NK-92 (cell line): ENCODE measurements around the gene FRMPD2.
"Not testable (repeated sequence)": the region's sequence is repeated elsewhere in the genome, so short reads cannot be mapped to it uniquely, and the experiment has no call there.

ENCODE experiments used
- DNase-seq: peaks from one replicate; lab custom pipeline; 2025; ENCODE audit not compliant: unreplicated experiment; lab: John Stamatoyannopoulos, UW

The FRMPD2 gene

DNA sequence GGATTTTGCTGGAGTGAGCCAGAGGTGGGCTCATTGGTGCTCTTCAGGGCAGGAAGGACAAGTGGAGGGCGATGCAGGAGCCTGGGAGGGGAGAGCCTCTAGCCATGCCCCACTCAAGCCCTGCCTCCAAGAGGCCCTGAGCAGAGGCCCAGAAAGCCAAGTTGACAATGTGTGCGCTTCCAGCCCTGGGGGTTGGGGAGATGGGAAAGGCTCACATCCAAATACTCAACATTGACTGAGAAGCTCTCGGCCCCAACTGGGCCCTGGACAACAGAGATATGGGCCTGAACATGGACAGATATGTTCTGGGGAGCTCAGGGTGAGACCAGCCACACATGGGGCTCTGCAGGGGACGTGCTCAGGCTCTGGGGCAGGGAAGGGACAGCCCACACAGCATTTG, 39.0 kb downstream of the FRMPD2 start:
- DNase-seq = no peak

DNA sequence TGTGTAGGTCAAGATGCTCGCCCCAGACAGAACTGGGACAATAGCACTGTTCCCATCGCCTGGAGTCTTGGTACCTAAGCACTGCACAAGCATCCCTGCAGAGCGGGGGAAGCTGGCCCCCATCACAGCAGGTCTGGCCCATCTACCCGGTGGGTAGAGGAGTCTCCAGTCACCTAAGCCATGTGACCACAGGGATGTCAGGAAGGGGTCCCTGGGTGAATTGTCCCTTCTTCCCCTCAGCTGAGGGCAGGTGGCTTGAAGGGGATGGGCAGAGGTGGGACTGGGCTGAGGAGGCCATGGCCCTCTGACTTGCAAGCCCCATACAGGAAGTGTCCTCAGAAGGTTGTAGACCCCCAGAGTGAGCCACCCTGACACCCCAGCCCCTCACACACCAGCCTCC, 39.7 kb downstream of the FRMPD2 start:
- no peak for DNase-seq

DNA sequence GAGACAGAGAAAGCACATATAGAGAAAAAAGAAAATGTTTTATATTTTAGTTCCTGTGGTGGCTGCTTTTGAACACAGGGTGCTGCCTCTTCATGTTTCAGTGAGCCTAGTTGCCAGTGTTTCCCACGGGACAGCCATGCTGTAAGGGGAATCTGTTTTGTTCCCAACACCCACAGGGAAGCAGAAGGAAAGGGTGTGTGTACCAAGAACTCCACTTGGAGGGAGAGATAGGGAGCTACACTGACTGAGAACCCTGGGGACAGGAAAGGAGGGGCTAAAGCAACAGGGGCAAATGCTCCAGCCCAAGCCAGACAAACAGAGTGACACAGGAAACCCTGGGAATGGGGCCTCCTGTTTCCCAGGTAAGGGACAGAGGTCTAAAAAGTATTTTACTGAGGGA, 40.2 kb downstream of the FRMPD2 start:
- DNase-seq = no peak

DNA sequence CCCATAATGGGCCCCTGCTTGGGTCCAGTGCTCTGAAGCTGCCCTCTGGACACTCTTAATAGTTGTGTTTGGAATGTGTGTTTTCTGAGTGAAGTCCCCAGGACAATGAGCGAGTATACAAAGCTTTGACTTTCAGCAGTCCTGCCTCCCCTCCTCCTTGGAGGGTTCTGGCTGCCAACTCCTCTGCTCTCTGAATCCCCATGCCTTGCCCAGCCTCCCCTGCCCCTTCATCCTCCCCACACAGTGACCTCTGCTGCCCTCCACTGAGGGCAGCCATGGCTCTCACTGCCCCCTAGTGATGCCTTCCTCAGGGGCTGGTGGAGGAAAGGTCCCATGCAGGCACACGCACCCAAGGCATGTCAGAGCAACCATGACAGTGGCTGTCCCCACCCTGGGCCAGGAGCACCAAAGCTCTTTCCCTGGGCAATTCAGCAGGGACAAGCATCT, 40.9 kb downstream of the FRMPD2 start:
- no peak for DNase-seq

DNA sequence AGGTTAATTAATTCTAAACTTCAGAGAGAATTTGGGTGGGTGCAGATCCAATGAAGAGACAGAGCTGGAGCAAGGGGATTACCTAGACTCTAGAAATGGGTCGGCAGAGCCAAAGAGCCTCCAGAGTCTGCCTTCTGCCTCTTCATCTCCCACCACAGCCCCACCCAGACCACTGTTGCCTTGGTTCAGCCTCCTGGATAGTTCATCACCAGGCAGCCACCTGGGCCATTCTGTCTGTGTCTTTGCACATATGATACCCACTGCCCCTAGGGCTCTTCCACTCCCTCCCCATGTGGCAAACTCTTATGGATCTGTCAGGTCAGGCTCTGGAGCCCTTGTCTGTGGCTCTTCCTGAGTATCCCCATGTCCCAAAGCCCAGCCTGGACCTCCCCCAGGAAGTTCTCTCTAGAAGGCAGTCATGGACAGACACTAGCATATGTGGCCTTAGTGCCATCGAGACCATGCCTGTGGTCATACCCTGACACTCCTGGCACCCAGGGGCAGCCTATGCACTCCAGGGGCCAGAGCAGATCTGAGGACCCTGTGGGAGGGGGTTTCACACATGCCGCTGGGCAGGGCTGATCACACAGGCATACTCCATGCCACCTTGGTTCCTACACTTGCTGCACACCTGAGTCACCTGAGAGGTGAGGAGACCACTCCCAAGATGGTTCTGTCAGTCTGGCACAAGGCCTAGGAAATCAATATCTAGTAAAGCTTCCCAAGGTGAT, 41.6 kb downstream of the FRMPD2 start:
- DNase-seq = no peak

DNA sequence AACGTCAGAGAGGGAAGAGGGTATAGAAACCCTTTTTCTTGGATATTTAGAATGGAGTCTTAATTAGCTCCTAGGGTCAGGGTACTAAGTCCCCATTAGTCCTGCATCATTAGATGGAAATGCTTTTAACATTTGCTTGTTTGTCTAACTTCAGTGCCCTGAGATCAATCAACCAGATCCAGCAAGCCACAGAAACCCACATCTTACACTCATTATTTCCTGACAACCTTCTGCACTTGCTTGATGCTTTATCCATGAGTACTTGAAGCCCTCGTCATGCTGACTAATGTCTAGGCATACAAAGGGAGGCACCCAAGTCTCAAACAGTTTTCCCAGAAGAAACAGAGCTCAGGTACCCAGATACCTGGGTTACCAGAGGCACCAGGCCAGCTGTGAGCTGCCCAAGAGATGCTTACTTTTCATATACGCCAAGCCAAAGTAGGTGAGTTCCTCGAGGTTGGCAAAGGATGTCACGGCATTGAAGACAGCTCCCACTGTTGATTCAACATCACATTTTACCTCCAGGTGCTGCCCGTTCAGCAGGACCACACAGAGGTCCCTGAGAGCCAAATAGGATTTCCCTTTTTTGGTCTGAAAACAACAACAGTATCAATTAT, 42.7 kb downstream of the FRMPD2 start:
- no peak for DNase-seq

DNA sequence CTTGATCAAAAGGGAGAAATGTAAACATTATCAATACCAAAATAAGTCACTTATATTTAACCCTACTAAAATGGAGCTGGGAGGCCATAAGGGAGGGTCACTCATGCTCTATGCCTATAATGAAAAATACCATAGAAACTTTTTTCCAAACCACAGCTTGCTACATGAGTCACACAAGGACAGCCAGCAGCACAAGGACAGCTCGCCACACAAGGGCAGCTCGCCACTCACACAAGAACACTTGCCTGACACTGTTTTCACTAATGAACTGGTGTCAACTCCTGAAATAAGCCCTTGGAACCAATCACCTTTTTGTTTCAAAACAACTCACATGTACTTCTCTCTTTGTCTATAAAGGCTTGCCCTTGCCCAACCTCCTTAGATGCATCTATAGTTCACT, 43.3 kb downstream of the FRMPD2 start:
- no peak for DNase-seq

DNA sequence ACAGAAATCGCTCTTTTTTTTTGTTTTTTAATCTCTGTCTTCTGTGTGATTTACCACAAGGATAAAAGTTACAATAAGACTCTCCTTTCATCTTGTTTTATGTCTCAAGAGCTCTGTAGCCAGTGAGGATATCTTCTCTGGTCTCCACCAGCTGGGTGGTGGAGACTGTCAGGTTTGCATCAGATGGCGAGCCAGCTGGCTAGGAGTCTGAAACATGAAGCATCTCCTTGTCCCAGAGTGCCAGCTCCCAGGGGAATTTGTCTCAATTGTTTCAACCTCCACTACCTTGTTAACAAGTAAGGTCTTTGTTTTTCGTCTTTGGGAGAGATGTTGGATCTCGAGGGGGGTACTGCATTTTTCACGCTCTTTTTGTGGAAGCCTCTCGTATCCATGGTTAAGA, 47.3 kb downstream of the FRMPD2 start:
- no peak for DNase-seq

DNA sequence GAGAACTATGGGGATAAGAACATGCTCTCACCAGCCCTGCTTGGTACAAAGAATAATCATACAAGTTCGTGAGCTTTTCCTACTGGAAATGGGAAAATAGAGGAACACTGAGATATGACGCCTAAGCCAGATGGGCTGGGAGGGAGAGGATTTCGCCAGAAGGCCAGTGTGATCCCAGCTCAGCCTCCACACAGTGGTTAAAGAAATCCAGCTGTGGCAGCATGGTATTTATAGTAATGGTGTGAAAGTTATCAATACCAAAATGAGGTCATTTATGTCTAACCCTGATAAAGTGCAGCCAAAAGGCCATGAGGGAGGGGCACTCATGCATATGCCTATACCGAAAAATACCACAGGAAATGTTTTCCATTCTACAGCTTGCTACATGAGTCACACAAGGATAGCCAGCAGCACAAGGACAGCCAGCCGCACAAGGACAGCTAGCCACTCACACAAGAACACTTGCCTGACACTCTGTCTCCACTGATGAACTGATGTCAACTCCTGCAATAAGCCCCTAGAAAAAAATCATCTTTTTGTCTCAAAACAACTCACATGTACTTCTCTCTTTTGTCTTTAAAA, 49.4 kb downstream of the FRMPD2 start:
- no peak for DNase-seq

DNA sequence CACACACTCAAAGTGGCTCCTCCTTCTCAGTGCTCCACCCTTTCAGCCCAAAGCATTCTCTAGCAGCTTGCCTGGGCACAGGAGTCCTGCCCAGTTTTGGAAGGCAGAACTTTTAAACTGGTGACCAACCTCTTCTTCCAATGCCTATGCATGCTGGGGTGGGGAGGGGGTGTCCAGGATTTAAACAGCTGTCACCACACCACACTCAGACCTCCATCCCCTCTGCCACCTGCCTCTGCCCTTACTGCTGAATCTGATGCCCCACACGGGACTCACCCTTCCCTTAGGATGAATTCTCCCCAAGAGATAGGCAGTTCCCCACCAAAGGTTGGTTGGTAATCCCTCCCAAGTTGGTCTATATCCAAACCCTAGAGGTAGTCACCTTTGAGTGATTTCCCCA, 50.2 kb downstream of the FRMPD2 start:
- DNase-seq = no peak

DNA sequence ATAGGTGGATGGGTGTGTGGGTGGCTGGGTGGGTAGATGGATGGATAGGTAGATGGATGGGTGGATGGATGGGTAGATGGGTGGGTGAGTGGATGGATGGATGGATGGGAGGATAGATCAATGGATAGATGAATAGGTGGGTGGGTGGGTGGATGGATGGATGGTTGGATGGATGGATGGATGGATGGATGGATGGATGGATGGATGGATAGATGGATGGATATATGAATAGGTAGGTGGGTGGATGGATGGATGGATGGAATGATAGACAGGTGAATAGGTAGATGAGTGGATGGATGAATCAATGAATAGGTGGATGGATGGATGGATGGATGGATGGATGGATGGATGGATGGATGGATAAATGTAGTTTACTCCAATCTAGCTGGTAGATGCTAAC, 52.7 kb downstream of the FRMPD2 start:
- DNase-seq = no peak

DNA sequence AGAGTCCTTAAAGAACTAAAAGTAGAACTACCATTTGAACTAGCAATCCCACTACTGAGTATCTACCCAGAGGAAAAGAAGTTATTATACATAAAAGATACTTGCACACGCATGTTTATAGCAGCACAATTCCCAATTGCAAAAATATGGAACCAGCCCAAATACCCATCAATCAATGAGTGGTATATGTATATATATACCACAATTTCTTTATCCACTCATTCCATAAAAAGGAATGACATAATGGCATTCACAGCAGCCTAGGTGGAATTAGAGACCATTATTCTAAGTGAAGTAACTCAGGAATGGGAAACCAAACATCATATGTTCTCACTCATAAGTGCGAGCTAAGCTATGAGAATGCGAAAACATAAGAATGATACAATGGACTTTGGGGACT, 53.5 kb downstream of the FRMPD2 start:
- DNase-seq = not testable (repeated sequence)

DNA sequence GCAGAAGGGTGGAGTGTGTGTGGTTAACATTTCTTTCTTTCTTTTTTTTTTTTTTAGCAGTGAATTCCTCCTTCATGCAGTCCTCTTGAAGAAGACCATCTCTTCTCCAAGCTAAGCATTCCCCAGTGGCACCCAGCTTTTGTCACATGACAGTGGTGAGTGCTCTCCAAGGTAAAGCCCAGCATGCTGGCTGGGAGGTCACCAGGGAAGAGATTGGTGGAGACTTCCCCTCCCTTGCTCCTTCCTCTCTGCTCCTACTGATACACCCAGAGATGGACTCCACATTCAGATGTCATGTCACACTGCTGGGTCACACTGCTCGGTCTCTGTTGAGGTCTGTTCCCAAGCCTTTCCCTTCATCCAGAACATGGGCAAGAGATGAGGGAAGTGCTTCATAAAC, 55.3 kb downstream of the FRMPD2 start:
- DNase-seq = no peak

DNA sequence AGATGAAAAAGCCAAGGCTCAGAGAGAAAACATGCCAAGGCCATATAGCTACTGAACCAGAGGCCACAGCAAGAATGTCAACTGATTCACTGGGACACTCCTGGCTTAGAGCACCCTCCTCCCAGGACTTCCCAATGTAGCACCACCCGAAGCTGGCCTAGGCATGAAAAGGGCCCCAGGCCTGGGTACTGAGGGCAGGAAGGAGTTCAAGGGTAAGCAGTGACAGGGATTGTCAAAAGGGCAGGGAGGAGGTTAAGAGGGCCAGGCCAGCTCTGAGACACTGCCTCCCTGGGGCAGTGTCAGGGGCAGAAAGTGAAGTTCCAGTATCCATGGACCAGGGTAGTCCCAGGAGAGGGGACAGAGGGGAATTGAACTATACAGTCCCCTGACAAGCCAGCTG, 57.8 kb downstream of the FRMPD2 start:
- no peak for DNase-seq

DNA sequence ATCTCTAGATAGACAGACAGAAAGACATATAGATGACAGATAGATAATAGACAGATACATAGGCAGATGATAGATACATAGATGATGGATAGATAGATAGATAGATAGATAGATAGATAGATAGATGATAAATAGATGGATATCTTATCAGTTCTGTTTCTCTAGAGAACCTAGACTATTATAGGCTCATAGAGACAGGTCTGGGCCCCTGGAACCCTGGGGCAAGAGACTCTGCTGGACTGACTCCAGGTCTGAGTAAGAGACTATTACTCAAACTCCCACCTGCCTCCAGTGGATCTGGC, 58.3 kb downstream of the FRMPD2 start:
- no peak for DNase-seq

DNA sequence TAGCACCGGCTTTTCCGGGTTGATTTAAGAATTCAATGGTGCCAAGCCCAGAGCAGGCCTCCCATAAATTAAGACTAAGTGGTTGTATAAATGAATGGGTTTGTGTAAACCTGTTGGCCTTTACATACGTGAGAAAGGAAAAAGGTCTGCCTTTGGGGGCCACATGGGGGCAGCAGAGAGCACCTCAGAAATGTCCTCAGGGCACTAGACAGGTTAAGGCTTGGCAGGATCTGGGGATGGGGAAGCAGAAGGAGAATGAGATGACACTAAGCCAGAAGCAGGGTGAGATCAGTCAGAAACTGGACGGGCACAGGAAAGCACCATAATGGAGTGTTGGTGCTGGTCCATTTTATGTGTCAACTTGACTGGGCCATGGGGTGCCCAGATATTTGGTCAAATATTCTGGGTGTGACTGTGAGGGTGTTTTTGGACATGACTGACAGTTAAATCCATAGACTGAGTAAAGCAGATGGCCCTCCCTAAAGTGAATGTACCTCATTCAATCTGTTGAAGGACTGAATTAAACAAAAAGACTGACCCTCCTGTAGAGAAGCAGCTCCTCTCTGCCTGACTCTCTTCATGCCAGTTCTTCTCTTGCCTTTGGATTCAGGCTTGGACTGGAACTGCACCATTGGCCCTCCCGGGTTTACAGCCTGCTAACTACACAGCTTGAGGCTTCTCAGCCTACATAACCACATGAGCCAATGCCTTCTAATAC, 58.9 kb downstream of the FRMPD2 start:
- no peak for DNase-seq

DNA sequence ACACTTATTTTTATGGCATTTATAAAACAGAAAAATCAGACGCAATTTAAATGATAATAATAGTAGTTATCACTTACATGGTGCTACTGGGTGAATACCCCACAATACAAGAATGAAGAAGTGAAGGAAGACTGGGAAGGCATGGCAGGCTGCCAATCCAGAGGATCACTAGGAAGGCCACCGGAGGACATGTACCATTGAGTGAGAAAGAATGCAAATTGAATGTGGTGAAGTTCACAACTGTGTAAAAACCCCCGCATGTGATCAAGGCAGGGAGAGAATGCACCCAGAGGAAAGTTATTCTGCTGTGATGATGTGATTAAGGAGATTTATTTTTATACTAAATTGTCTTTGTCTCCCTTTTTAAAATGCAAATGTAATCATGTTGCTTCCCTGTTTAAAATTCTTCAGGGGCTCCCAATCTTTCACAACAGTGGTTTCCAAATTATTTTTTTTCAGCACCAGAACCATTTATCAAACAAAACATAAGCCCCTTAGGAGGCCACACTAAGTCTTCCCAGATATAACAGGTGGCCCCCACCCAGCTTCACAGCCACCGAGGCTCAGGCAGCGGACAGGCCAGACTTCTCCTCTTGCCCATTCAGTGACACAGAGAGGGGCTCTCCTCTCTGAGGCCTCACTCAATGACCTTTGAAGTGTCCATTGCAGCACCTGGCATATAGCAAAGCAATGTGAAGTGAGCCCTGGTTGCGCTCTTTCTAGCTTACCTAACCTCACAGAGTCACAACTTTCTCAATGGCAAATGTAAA, 59.6 kb downstream of the FRMPD2 start:
- DNase-seq = no peak

DNA sequence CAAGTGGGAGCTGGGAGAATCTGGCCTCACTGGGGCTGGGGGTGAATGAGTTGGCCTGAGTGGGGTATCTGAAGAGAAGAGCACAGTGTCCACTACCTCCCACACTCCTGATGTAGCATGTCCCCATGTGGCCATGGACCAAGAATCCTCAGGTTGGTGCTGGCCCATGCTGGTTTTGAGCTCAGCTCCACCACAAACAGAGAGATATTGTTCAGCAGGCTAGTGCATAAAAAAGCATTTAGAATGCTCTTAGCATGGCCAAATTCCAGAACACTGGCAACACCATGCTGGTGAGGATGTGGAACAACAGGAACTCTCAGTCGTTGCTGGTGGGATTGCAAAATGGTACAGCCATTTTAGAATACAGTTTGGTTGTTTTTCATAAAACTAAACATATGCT, 61.4 kb downstream of the FRMPD2 start:
- no peak for DNase-seq

DNA sequence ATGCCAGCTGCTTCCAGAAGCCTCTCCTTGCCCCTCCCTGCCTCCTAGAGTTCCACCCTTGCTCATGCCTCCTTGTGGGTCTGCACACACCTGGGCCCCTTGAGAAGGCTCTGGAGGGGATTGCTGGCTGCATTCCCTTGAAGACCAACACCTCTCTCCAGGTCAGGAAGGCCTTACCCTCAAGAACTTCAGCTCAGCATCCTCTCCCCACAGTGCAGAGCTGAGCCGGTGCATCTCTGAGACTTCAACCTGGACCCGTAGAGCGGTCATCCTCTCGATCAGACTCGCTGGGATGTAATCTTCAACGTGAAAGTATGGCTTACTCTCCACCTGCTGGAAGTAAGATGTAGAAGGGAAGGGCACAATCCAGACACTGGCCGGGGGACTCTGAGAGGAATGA, 62.7 kb downstream of the FRMPD2 start:
- no peak for DNase-seq

DNA sequence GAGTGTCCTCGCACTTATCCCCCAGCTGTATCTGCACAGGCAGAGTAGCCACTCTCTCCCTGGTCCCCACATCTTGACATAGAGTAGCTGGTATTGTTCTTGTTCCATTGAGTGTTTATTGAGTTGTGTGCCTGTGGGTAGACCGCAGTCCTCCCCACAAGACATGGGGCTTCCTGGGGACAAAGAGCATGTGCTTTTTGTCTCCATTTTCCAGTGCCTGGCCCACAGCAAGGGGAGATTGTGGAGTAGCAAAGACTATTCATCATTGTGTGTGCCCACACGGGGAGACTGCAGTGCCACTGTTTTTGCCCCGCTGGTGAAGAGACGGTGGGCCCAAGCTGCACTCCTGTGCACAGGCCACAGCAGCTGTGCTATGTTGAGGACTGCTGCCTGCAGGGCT, 63.5 kb downstream of the FRMPD2 start:
- no peak for DNase-seq

DNA sequence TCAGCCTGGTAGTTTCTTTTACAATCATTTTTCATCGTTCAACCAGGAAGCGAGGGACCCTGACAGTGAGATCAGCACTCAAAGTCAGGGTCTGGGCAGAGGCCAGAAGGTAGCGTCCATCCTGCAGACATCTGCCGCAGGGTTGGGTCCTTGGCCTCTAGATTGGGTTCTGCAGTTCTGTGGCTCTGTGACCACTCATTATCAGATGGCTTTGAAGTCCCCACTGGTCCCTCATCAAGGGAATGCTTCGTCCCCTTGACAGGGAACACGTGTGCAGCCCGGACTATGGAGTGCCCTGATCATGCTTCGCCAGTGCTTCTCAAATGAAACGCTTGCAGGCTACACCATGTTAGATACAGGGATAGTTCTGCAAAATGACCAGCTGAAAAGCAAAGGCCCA, 64.1 kb downstream of the FRMPD2 start:
- DNase-seq = no peak
